ENCODE measurements around the gene ENAM. TPM values are rescaled to one million over a fixed set of nuclear protein-coding genes. Genes with fewer than 3 reads are reported as not detected.

ENAM gene
- polyA plus RNA-seq, 1 donor (not counting 4 experiments of a cell fraction or from before 2014, with no cell fraction given): not detected

- Histone ChIP-seq H3K27ac (ENCODE audit: control insufficient read depth, insufficient read depth, low read length) (peak within 1 kb of the TSS; percentile 90), H2AFZ (ENCODE audit: control insufficient read depth, low read length) (peak within 1 kb of the TSS; percentile 99), H4K20me1 (ENCODE audit: control insufficient read depth, extremely low read depth, insufficient read depth, low read length) (no peaks in the 10 kb centered on the region), H3K4me2 (ENCODE audit: control insufficient read depth, extremely low read depth, insufficient read depth, low read depth, low read length) (peak within 1 kb of the TSS; percentile 99), H3K4me1 (ENCODE audit: control insufficient read depth, extremely low read depth, insufficient read depth, low read length) (peaks cover 19% of the 10 kb centered on the region), H3K36me3 (ENCODE audit: control insufficient read depth in 2 of 2, extremely low read depth in 1 of 2, insufficient read depth in 2 of 2, low read length in 2 of 2) (peaks cover 0 to 5% of the 10 kb centered on the region in 2 experiments), H3K79me2 (ENCODE audit: control insufficient read depth, insufficient read depth, low read length) (peaks cover 39% of the 10 kb centered on the region), H3K9ac (ENCODE audit: control insufficient read depth, extremely low read depth, insufficient read depth, low read length) (peak within 1 kb of the TSS; percentile 92), H3K27me3 (ENCODE audit: control insufficient read depth, extremely low read depth, insufficient read depth, low read length) (no peaks in the 10 kb centered on the region), H3K9me1 (ENCODE audit: control insufficient read depth, extremely low read depth, insufficient read depth, low read length) (no peaks in the 10 kb centered on the region), H3K9me3 (ENCODE audit: control insufficient read depth, low read depth, low read length) (no peaks in the 10 kb centered on the region), H3K4me3 (ENCODE audit: control insufficient read depth in 2 of 3, extremely low read depth in 1 of 3, insufficient read depth in 2 of 3, low read depth in 1 of 3, low read length in 3 of 3) (peak within 1 kb of the TSS; percentile 98 to 100 (median 99))
- dilution Hi-C loops (cut with MboI; ENCODE audit: extremely low pct_ligation_motif_present, low sequenced_read_pairs): no loop called here
- FAIRE-seq: peak; percentile 88
- no peak for TF ChIP-seq EZH2 (IDR thresholded peaks at IDR 0.05; ENCODE audit: low read length)
- TF ChIP-seq CTCF (optimal IDR thresholded peaks at IDR 0.05 in 1 of 3, IDR thresholded peaks at IDR 0.05 in 1 of 3, conservative IDR thresholded peaks at IDR 0.05 in 1 of 3; ENCODE audit: extremely low read depth in 1 of 3, insufficient read depth in 2 of 3, low read length in 3 of 3): peak; percentile 95 to 99 (median 98)
- peak; percentile 57 for DNase-seq (ENCODE audit: low read depth, low spot score)
Observed at GRCh38 chr4:70687821-70688794, 59.6 kb downstream of the ENAM start, which contains the start of gene UTP3. UTP3 (plus strand) TSS chr4:70688532; CDS start chr4:70688678, 146 bp downstream.

- FAIRE-seq (no peak), DNase-seq (ENCODE audit: low read depth, low spot score) (no peak)
- peak overlapping the region; percentile 90 for H3K27ac ChIP-seq (ENCODE audit: control insufficient read depth, insufficient read depth, low read length)
- H3K4me1 ChIP-seq (ENCODE audit: control insufficient read depth, extremely low read depth, insufficient read depth, low read length): peaks cover 19% of the 10 kb centered on the region
- peak overlapping the region; percentile 80 for H3K4me2 ChIP-seq (ENCODE audit: control insufficient read depth, extremely low read depth, insufficient read depth, low read depth, low read length)
- no peaks in the 10 kb centered on the region for H3K9me1 ChIP-seq (ENCODE audit: control insufficient read depth, extremely low read depth, insufficient read depth, low read length)
- peak overlapping the region; percentile 98 to 100 (median 99) for H3K4me3 ChIP-seq (ENCODE audit: control insufficient read depth in 2 of 3, extremely low read depth in 1 of 3, insufficient read depth in 2 of 3, low read depth in 1 of 3, low read length in 3 of 3)
- H4K20me1 ChIP-seq (ENCODE audit: control insufficient read depth, extremely low read depth, insufficient read depth, low read length): no peaks in the 10 kb centered on the region
- H3K36me3 ChIP-seq (ENCODE audit: control insufficient read depth in 2 of 2, extremely low read depth in 1 of 2, insufficient read depth in 2 of 2, low read length in 2 of 2): peaks cover 0 to 5% of the 10 kb centered on the region in 2 experiments
- no peaks in the 10 kb centered on the region for H3K9me3 ChIP-seq (ENCODE audit: control insufficient read depth, low read depth, low read length)
- peak overlapping the region; percentile 96 for H2AFZ ChIP-seq (ENCODE audit: control insufficient read depth, low read length)
- H3K79me2 ChIP-seq (ENCODE audit: control insufficient read depth, insufficient read depth, low read length): peaks cover 39% of the 10 kb centered on the region
- H3K27me3 ChIP-seq (ENCODE audit: control insufficient read depth, extremely low read depth, insufficient read depth, low read length): no peaks in the 10 kb centered on the region
- TF ChIP-seq EZH2 (IDR thresholded peaks at IDR 0.05; ENCODE audit: low read length) (no peak), CTCF (optimal IDR thresholded peaks at IDR 0.05 in 1 of 3, IDR thresholded peaks at IDR 0.05 in 1 of 3, conservative IDR thresholded peaks at IDR 0.05 in 1 of 3; ENCODE audit: extremely low read depth in 1 of 3, insufficient read depth in 2 of 3, low read length in 3 of 3) (no peak)
- dilution Hi-C loops (cut with MboI; ENCODE audit: extremely low pct_ligation_motif_present, low sequenced_read_pairs): no loop called here
- H3K9ac ChIP-seq (ENCODE audit: control insufficient read depth, extremely low read depth, insufficient read depth, low read length): peak overlapping the region; percentile 92
Observed at GRCh38 chr4:70688795-70689231, 60.3 kb downstream of the ENAM start.
